ENCODE measurements around the gene MYLK4.

DNA sequence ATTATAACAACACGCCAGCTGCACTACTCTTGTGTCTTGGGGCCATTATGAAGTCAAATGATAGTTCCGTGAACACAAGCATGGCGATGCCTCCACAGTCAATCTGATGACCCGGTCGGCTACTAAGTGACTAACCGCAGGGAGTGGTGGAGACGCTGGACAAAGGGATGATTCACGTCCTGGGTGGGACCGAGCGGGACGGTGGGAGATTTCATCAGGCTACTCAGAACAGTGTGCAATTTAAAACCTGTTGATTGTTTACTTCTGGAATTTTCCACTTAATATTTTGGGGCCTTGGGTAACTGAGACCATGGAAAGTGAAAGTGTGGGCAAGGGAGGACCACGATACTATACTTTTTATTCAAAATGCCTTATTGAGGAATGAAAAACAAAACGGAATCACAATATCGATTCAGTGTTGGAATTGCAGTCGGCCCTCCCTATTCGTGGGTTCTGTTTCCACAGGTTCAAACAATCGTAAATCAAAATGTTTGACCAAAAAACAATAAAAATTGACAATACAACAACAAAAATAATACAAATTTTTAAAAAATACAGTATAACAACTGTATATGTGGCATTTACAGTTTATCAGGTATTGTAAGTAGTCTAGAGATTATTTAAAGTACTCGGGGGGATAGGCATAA is 66.5 kb downstream of the MYLK4 start:
- TF ChIP-seq, protein P1, sequence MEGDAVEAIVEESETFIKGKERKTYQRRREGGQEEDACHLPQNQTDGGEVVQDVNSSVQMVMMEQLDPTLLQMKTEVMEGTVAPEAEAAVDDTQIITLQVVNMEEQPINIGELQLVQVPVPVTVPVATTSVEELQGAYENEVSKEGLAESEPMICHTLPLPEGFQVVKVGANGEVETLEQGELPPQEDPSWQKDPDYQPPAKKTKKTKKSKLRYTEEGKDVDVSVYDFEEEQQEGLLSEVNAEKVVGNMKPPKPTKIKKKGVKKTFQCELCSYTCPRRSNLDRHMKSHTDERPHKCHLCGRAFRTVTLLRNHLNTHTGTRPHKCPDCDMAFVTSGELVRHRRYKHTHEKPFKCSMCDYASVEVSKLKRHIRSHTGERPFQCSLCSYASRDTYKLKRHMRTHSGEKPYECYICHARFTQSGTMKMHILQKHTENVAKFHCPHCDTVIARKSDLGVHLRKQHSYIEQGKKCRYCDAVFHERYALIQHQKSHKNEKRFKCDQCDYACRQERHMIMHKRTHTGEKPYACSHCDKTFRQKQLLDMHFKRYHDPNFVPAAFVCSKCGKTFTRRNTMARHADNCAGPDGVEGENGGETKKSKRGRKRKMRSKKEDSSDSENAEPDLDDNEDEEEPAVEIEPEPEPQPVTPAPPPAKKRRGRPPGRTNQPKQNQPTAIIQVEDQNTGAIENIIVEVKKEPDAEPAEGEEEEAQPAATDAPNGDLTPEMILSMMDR (IDR thresholded peaks at IDR 0.05; ENCODE audit: insufficient read depth, low read depth, low read length): no peak
- TF ChIP-seq EZH2 (IDR thresholded peaks at IDR 0.05; ENCODE audit: insufficient read depth, low read length): no peak

Data from astrocyte (in vitro differentiated cells and primary cell).